Large intestine (tissue), 3 donors: ENCODE measurements around the gene CACNA2D4. TPM values are rescaled to one million over a fixed set of nuclear protein-coding genes. Genes with fewer than 3 reads are reported as not detected.

Experiments used
- DNase-seq, 2 donors: peaks; one replicate each; pipeline versions ENCODE4 v3.0.0 to v3.0.0-alpha.2; 2013
- H3K27ac ChIP-seq: one replicate; pipeline ENCODE4 v1.5.1; 2013; ENCODE audit warnings: low read length
- H3K27me3 ChIP-seq: 2 replicates; pipeline ENCODE4 v1.6.1; 2013; ENCODE audit warnings: low read length; ENCODE audit not compliant: control insufficient read depth, insufficient read depth
- H3K36me3 ChIP-seq: 2 replicates; pipeline ENCODE4 v1.6.1; 2013; ENCODE audit warnings: low read length; ENCODE audit not compliant: control insufficient read depth, insufficient read depth
- H3K4me1 ChIP-seq: one replicate; pipeline ENCODE4 v1.6.1; 2013; ENCODE audit warnings: low read length; ENCODE audit not compliant: control insufficient read depth, insufficient read depth
- H3K4me3 ChIP-seq: one replicate; pipeline ENCODE4 v1.5.1; 2013; ENCODE audit warnings: low read length
- H3K9me3 ChIP-seq: one replicate; pipeline ENCODE4 v1.6.1; 2013; ENCODE audit warnings: mild to moderate bottlenecking, low read depth, low read length, moderate library complexity; ENCODE audit not compliant: control insufficient read depth
- WGBS: methylation state at CpG from one replicate; pipeline ENCODE4 v1.1.5; 2013; ENCODE audit warnings: low lambda C conversion rate; ENCODE audit not compliant: insufficient coverage; 5-methylcytosine and 5-hydroxymethylcytosine counted together
- polyA plus RNA-seq: library from polyadenylated mRNA; unstranded; fragments of 120-200 nt; gene quantifications from one replicate; pipeline ENCODE4 v1.2.1, GENCODE V29; 2013

Gene CACNA2D4
- polyA plus RNA-seq, 1 donor, result 5.9 TPM

- no peak overlapping the region for H3K4me3 ChIP-seq
- no peaks in the 10 kb centered on the region for H3K4me1 ChIP-seq
- no peaks in the 10 kb centered on the region for H3K9me3 ChIP-seq
- no peak for DNase-seq
- H3K27me3 ChIP-seq, result no peaks in the 10 kb centered on the region
- no peak overlapping the region for H3K27ac ChIP-seq
- no CpG with 5 or more reads among the region's 2 CpGs for WGBS
- peaks cover 15% of the 10 kb centered on the region for H3K36me3 ChIP-seq
Observed at GRCh38 chr12:1760566-1761382, 157.7 kb downstream of the CACNA2D4 start.

GRCh38 chr12:1758887-1759286 lies 159.6 kb downstream of the CACNA2D4 start:
- Histone ChIP-seq H3K36me3 (peaks cover 26% of the 10 kb centered on the region), H3K9me3 (no peaks in the 10 kb centered on the region), H3K27me3 (no peaks in the 10 kb centered on the region), H3K4me3 (no peak overlapping the region), H3K27ac (no peak overlapping the region), H3K4me1 (no peaks in the 10 kb centered on the region)
- no peak for DNase-seq
- 83% methylated on average over 1 of the region's 4 CpGs for WGBS

GRCh38 chr12:1758376-1758775 lies 160.1 kb downstream of the CACNA2D4 start:
- H3K36me3 ChIP-seq, result peaks cover 26% of the 10 kb centered on the region
- H3K9me3 ChIP-seq, result no peaks in the 10 kb centered on the region
- WGBS, result 93% methylated on average over 2 of the region's 2 CpGs
- no peak overlapping the region for H3K4me3 ChIP-seq
- H3K27me3 ChIP-seq, result no peaks in the 10 kb centered on the region
- H3K27ac ChIP-seq, result no peak overlapping the region
- H3K4me1 ChIP-seq, result no peaks in the 10 kb centered on the region
- DNase-seq, result no peak

GRCh38 chr12:1750300-1750699 lies 168.2 kb downstream of the CACNA2D4 start:
- no peaks in the 10 kb centered on the region for H3K27me3 ChIP-seq

GRCh38 chr12:1749019-1749418 lies 169.4 kb downstream of the CACNA2D4 start:
- H3K36me3 ChIP-seq, result peaks cover 3% of the 10 kb centered on the region
- no peak for DNase-seq
- H3K4me3 ChIP-seq, result no peak overlapping the region
- no peaks in the 10 kb centered on the region for H3K27me3 ChIP-seq
- H3K27ac ChIP-seq, result no peak overlapping the region
- 89% methylated on average over 3 of the region's 5 CpGs for WGBS
- no peaks in the 10 kb centered on the region for H3K4me1 ChIP-seq
- H3K9me3 ChIP-seq, result peaks cover 14% of the 10 kb centered on the region

More at GRCh38 chr12:1750300-1750699, 168.2 kb downstream of the CACNA2D4 start:
- no peak overlapping the region for H3K27ac ChIP-seq
- no peak overlapping the region for H3K4me3 ChIP-seq
- H3K4me1 ChIP-seq, result no peaks in the 10 kb centered on the region
- H3K36me3 ChIP-seq, result peaks cover 13% of the 10 kb centered on the region
- WGBS, result 100% methylated on average over 1 of the region's 3 CpGs
- DNase-seq, result no peak
- H3K9me3 ChIP-seq, result peaks cover 14% of the 10 kb centered on the region

GRCh38 chr12:1747609-1748008 lies 170.8 kb downstream of the CACNA2D4 start:
- H3K9me3 ChIP-seq, result peaks cover 14% of the 10 kb centered on the region
- H3K27me3 ChIP-seq, result no peaks in the 10 kb centered on the region
- WGBS, result 100% methylated on average over 1 of the region's 2 CpGs
- H3K4me1 ChIP-seq, result no peaks in the 10 kb centered on the region
- H3K27ac ChIP-seq, result no peak overlapping the region
- H3K4me3 ChIP-seq, result no peak overlapping the region
- no peak for DNase-seq
- peaks cover 3% of the 10 kb centered on the region for H3K36me3 ChIP-seq

GRCh38 chr12:1744932-1745331 lies 173.5 kb downstream of the CACNA2D4 start:
- Histone ChIP-seq H3K4me3 (no peak overlapping the region), H3K4me1 (peaks cover 2% of the 10 kb centered on the region), H3K36me3 (peaks cover 3% of the 10 kb centered on the region), H3K27ac (no peak overlapping the region), H3K9me3 (peaks cover 14% of the 10 kb centered on the region), H3K27me3 (no peaks in the 10 kb centered on the region)
- DNase-seq, result no peak
- 100% methylated on average over 1 of the region's 2 CpGs for whole genome bisulfite sequencing

Other genes with a start within 250 kb of the CACNA2D4 start
- gene ADIPOR2, start 227.6 kb downstream of the CACNA2D4 start, polyA plus RNA-seq, result 52.7 TPM
- 0.13 TPM for gene LRTM2, start 98.1 kb downstream of the CACNA2D4 start, polyA plus RNA-seq
- 17.2 TPM for gene DCP1B, start 85.8 kb upstream of the CACNA2D4 start, polyA plus RNA-seq
- gene CACNA1C, start 134.3 kb upstream of the CACNA2D4 start, polyA plus RNA-seq, result 5.9 TPM